ENCODE results near the gene ASIC2. TPM values are rescaled to one million over a fixed set of nuclear protein-coding genes. Genes with fewer than 3 reads are reported as not detected.

The ASIC2 gene
- total RNA-seq, 3 donors from 2014 or later = 0.84 to 4.6 (median 0.98) TPM

GRCh38 chr17:33287096-33287725 is 5.9 kb downstream of the ASIC2 start:
- no peaks in the 10 kb centered on the region for H3K9me3 ChIP-seq
- H3K4me1 ChIP-seq (ENCODE audit: low read depth) = peaks cover 9% of the 10 kb centered on the region
- intact Hi-C loops (cut with DNase I, micrococcal nuclease) = no loop called here
- no peaks in the 10 kb centered on the region for H3K36me3 ChIP-seq (ENCODE audit: low read depth)
- ATAC-seq (no peak), DNase-seq (no peak)
- no peak for TF ChIP-seq CTCF (IDR thresholded peaks at IDR 0.05)
- H3K4me3 ChIP-seq = no peak overlapping the region

GRCh38 chr17:33285413-33285812 is 7.7 kb downstream of the ASIC2 start:
- no peaks in the 10 kb centered on the region for H3K9me3 ChIP-seq
- no peaks in the 10 kb centered on the region for H3K36me3 ChIP-seq (ENCODE audit: low read depth)
- no peak for TF ChIP-seq CTCF (IDR thresholded peaks at IDR 0.05)
- intact Hi-C loops (cut with DNase I, micrococcal nuclease) = no loop called here
- DNase-seq (no peak), ATAC-seq (peak; percentile 46)
- H3K4me1 ChIP-seq (ENCODE audit: low read depth) = peaks cover 9% of the 10 kb centered on the region
- H3K4me3 ChIP-seq = no peak overlapping the region

- intact Hi-C loops (cut with DNase I, micrococcal nuclease) = no loop called here
- peak; percentile 93 for ATAC-seq
- H3K9me3 ChIP-seq = no peaks in the 10 kb centered on the region
- H3K36me3 ChIP-seq (ENCODE audit: low read depth) = no peaks in the 10 kb centered on the region
- peak in 2 of 3 donors; percentile 42 to 59 for DNase-seq
- no peak overlapping the region for H3K4me3 ChIP-seq
- H3K4me1 ChIP-seq (ENCODE audit: low read depth) = peaks cover 9% of the 10 kb centered on the region
- TF ChIP-seq CTCF (IDR thresholded peaks at IDR 0.05) = no peak
Measured at GRCh38 chr17:33284022-33284421, 9.1 kb downstream of the ASIC2 start.

- no peak for DNase-seq
- no peak for TF ChIP-seq CTCF (IDR thresholded peaks at IDR 0.05)
- intact Hi-C loops (cut with DNase I, micrococcal nuclease) = no loop called here
- Histone ChIP-seq H3K9me3 (no peaks in the 10 kb centered on the region), H3K36me3 (ENCODE audit: low read depth) (no peaks in the 10 kb centered on the region), H3K4me3 (no peak overlapping the region), H3K4me1 (ENCODE audit: low read depth) (peaks cover 9% of the 10 kb centered on the region)
- no peak for ATAC-seq
Measured at GRCh38 chr17:33280162-33280943, 12.7 kb downstream of the ASIC2 start.

GRCh38 chr17:33277436-33278100 is 15.5 kb downstream of the ASIC2 start:
- no peak for TF ChIP-seq CTCF (IDR thresholded peaks at IDR 0.05)
- DNase-seq (no peak), ATAC-seq (no peak)
- intact Hi-C loops (cut with DNase I, micrococcal nuclease) = no loop called here
- Histone ChIP-seq H3K4me3 (no peak overlapping the region), H3K36me3 (ENCODE audit: low read depth) (no peaks in the 10 kb centered on the region), H3K9me3 (no peaks in the 10 kb centered on the region), H3K4me1 (ENCODE audit: low read depth) (no peaks in the 10 kb centered on the region)

Measured in mucosa of descending colon (tissue), 3 donors.